Pancreas (tissue), 10 donors: ENCODE measurements around the gene YEATS2. TPM values are rescaled to one million over a fixed set of nuclear protein-coding genes. Genes with fewer than 3 reads are reported as not detected.

Experiments used
- ATAC-seq, 4 donors: fragments of 200-7000 bp; cut with Tn5 transposase; one replicate each; pipeline versions ENCODE4 v1.8.0 to v1.9.1; 2020; ENCODE audit warnings: mild to moderate bottlenecking in 4 of 4, moderate library complexity in 4 of 4
- DNase-seq, 6 donors: peaks; one replicate each; pipeline ENCODE4 v3.0.0-alpha.2; 2020
- FAIRE-seq: peaks from 2 replicates; lab custom pipeline; 2012; peaks lifted over from hg19 to GRCh38; lab: Jason Lieb, UNC
- H3K27ac ChIP-seq, 4 donors: fragments of 200-600 bp; sonication (generic); 1 replicate in 3 of 4; 2 replicates in 1 of 4; pipeline versions ENCODE4 v1.5.0 to v1.8.0; 2020
- H3K27me3 ChIP-seq, 4 donors: fragments of 200-600 bp; one replicate each; pipeline ENCODE4 v1.8.0; 2021
- H3K36me3 ChIP-seq, 3 donors: fragments of 200-600 bp; sonication (generic) in 1 of 3; one replicate each; pipeline versions ENCODE4 v1.5.0 to v1.8.0; 2020 to 2021
- H3K4me1 ChIP-seq, 3 donors: fragments of 200-600 bp; one replicate each; pipeline ENCODE4 v1.8.0; 2021
- H3K4me3 ChIP-seq, 4 donors: fragments of 200-600 bp; sonication (generic) in 2 of 4; one replicate each; pipeline versions ENCODE4 v1.5.0 to v1.8.0; 2020 to 2021
- H3K9me3 ChIP-seq, 4 donors: fragments of 200-600 bp; one replicate each; pipeline ENCODE4 v1.8.0; 2021
- WGBS, 2 donors: extraction: QIAGEN DNeasy Blood & Tissue Kit; methylation state at CpG; one replicate each; pipeline ENCODE4 v1.1.7; 2013; 5-methylcytosine and 5-hydroxymethylcytosine counted together
- intact Hi-C, 3 donors: fragments of 100-400 bp; cut with DNase I; formaldehyde crosslinking; loops; one replicate each; pipeline versions ENCODE4 v1.11.1 to v1.14.2; 2022
- polyA plus RNA-seq, 2 donors: library from polyadenylated mRNA; stranded (reverse); fragments of 200-250 nt; gene quantifications; one replicate each; pipeline ENCODE4 v1.2.3, GENCODE V29; 2013
- total RNA-seq, 6 donors: library from RNA; stranded (reverse); fragmentation: NEBNext Ultra II Directional in 4 of 6; extraction: Animal tissue kit (Norgen Biotek cat#: 25700) in 4 of 6; gene quantifications; one replicate each; pipeline versions ENCODE4 v1.2.1 to v1.2.4, GENCODE V29; 2021 to 2023
- TF ChIP-seq, protein P1 (sequence below), 4 donors: fragments of 200-600 bp; sonication (generic) in 3 of 4; IDR thresholded peaks; one replicate each; pipeline versions ENCODE4 v1.5.0 to v1.8.0; 2021; ENCODE audit warnings: antibody characterized with exemption in 4 of 4
- donor health status: healthy with polysubstance abuse.
- donor health status: DM: no; HTN: no; CAD: no; lungs with moderate emphysema.
- donor health status: DM: no; HTN: no; CAD: no.
- donor health status: control.
- donor health status: control.
- donor health status: Bipolar disorder and iron deficiency.
- donor health status: DM: yes; HTN: yes; CAD: no.
- donor health status: DM: no; HTN: no; CAD: no.
- donor health status: DM: no; HTN: no; CAD: no.
- donor health status: DM: yes; HTN: yes; CAD: no.

Gene YEATS2
- total and polyA plus RNA-seq, 8 donors, result 5.7 to 12.8 (median 6.4) TPM

DNA sequence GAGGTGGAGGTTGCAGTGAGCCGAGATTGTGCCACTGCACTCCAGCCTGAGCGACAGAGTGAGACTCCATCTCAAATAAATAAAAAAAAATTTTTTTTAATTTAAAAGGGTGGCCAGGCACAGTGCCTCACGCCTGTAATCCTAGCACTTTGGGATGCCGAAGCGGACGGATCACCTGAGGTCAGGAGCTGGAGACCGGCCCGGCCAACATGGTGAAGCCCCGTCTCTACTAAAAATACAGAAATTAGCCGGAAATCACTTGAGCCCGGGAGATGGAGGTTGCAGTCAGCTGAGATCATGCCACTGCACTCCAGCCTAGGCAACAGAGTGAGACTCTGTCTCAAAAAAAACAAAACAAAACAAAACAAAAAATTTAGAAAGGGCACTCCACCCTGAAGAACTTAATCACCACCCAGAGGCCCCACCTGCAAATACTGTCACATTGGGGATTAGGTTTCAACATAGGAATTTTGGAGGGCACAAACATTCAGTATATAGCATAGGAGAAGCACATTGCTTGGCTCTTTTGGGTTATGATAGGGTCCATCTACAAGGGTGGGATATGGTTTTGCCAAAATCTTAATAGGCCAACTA is 7.1 kb upstream of the YEATS2 start:
- Histone ChIP-seq H3K4me1 (no peaks in the 10 kb centered on the region), H3K27me3 (no peaks in the 10 kb centered on the region), H3K4me3 (no peak overlapping the region), H3K9me3 (no peaks in the 10 kb centered on the region), H3K36me3 (no peaks in the 10 kb centered on the region), H3K27ac (no peak overlapping the region)
- DNase-seq, result no peak
- intact Hi-C loops, result no loop called here
- TF ChIP-seq, protein P1, sequence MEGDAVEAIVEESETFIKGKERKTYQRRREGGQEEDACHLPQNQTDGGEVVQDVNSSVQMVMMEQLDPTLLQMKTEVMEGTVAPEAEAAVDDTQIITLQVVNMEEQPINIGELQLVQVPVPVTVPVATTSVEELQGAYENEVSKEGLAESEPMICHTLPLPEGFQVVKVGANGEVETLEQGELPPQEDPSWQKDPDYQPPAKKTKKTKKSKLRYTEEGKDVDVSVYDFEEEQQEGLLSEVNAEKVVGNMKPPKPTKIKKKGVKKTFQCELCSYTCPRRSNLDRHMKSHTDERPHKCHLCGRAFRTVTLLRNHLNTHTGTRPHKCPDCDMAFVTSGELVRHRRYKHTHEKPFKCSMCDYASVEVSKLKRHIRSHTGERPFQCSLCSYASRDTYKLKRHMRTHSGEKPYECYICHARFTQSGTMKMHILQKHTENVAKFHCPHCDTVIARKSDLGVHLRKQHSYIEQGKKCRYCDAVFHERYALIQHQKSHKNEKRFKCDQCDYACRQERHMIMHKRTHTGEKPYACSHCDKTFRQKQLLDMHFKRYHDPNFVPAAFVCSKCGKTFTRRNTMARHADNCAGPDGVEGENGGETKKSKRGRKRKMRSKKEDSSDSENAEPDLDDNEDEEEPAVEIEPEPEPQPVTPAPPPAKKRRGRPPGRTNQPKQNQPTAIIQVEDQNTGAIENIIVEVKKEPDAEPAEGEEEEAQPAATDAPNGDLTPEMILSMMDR (IDR thresholded peaks at IDR 0.05), result no peak
- WGBS, 2 donors, result 94 to 95% methylated on average over 11 of the region's 11 CpGs
- ATAC-seq, result no peak
- FAIRE-seq, result no peak

DNA sequence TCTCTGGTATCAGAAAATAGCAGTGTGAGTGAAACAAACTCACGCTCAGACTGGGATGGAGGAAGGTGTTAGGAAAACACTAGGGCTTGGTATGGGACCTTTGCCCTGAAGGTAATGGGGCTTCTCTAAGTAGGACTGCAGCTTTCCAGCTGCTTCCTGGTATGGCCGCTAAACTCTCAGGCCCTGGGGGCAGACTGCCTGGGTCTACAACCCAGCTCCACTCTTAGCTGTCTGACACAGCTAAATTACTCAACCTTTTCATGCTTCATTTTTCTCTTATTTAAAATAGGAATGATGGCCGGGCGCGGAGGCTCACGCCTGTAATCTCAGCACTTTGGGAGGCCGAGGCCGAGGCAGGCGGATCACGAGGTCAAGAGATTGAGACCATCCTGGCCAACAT is 5.2 kb upstream of the YEATS2 start:
- TF ChIP-seq, protein P1 (IDR thresholded peaks at IDR 0.05), result no peak
- no peaks in the 10 kb centered on the region for H3K9me3 ChIP-seq
- H3K4me1 ChIP-seq, result peaks cover 0 to 3% (median 0%) of the 10 kb centered on the region in 3 donors
- ATAC-seq (no peak), FAIRE-seq (no peak), DNase-seq (no peak)
- H3K27ac ChIP-seq, result no peak overlapping the region
- no peaks in the 10 kb centered on the region for H3K27me3 ChIP-seq
- intact Hi-C loops, result no loop called here
- H3K4me3 ChIP-seq, result no peak overlapping the region
- WGBS, 2 donors, result 94 to 96% methylated on average over 10 of the region's 10 CpGs
- no peaks in the 10 kb centered on the region for H3K36me3 ChIP-seq

DNA sequence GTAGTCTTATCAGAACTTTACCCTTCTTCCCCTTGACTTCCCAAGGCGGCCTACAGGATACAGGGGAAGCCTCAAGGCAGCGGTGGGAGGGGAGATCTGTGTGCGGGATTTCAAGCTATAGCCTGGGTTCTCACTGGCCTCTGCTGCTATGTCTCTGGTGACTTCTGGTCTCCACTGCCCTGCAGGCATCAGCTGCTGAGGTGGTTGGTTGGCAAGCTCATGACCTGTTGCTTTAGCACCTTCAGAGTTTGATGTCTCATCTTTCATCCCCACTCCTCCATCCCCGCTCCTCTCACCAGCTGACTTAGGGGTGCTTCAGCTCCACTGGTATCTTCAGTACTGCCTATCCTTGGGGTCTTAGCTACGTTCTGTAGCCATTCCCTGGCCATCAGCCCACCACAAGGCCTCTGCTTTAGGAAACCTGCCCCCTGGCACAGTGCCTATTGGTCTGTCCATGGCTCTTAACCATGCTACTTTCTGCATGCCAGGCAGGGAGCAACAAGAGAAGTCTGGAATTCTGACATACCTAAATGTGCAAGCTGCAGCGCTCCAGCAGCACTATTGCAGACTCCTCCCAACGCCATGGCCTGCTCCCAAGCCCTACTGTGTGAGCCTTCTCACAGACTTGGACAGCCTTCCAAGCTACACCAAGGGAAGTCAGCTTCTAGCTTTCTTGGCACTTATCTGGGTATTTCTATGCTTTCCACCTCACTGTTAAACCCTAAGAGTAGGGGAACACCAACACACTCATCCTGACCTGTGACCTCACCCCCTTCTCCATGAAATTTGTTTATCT is 1.8 kb upstream of the YEATS2 start:
- intact Hi-C loops, result no loop called here
- no peak for ATAC-seq

DNA sequence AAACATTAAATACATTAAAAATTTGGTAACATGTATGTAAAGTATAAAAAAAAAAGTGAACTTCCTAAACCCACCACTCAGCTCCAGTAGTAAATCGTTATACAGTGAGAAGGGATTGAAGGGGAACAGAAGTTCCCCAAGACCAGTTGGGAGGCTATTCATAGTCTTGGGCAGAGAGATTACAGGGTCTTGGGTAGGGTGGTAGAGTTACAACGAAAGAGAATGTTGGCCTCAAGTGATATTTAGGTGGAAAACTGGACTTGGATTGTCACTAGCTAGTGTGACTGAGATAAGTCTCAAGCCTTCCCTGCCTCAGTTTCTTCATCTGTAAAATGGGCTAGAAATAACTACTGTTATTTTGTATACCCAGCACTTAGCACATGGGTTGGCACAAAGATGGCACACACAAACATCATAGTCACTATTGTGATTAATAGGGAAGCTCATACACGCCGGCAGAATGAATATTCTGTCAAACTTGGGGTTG is 431 bp upstream of the YEATS2 start:
- 35 to 39% methylated on average over 4 of the region's 4 CpGs for WGBS, 2 donors
- FAIRE-seq, result no peak

More for the DNA sequence above, 1.8 kb upstream of the YEATS2 start:
- Histone ChIP-seq H3K4me1 (peaks cover 0 to 10% (median 5%) of the 10 kb centered on the region in 3 donors), H3K9me3 (no peaks in the 10 kb centered on the region), H3K36me3 (no peaks in the 10 kb centered on the region), H3K27ac (no peak overlapping the region), H3K4me3 (no peak overlapping the region), H3K27me3 (no peaks in the 10 kb centered on the region)
- FAIRE-seq (no peak), DNase-seq (no peak)
- WGBS, 2 donors, result 85 to 87% methylated on average over 7 of the region's 7 CpGs
- TF ChIP-seq, protein P1 (IDR thresholded peaks at IDR 0.05), result no peak

More for the DNA sequence above, 431 bp upstream of the YEATS2 start:
- intact Hi-C loops, result no loop called here
- no peak for ATAC-seq
- Histone ChIP-seq H3K27me3 (no peaks in the 10 kb centered on the region), H3K9me3 (no peaks in the 10 kb centered on the region), H3K4me1 (peaks cover 0 to 10% (median 5%) of the 10 kb centered on the region in 3 donors), H3K27ac (peak overlapping the region in 2 of 4 donors; percentile 85 to 88), H3K4me3 (peak overlapping the region; percentile 90 to 99 (median 94)), H3K36me3 (no peaks in the 10 kb centered on the region)
- TF ChIP-seq, protein P1 (IDR thresholded peaks at IDR 0.05), result no peak
- DNase-seq, result no peak
